Astrocyte of the spinal cord (primary cell): ENCODE results near the gene PHLDA2.

ENCODE experiments used
- DNase-seq: peaks from one replicate; pipeline ENCODE4 v3.0.0; 2011; ENCODE audit warnings: low read depth, low spot score
- H3K4me3 ChIP-seq: 2 replicates; pipeline ENCODE4 v1.5.1; 2011; ENCODE audit warnings: low read depth, mild to moderate bottlenecking, low read length, moderate library complexity
- in situ Hi-C: cut with HindIII; loops from 2 replicates; pipeline ENCODE4 v1.10.0; 2017; ENCODE audit warnings: low sequenced_read_pairs
- TF ChIP-seq, protein P1 (sequence below): IDR thresholded peaks from 2 replicates; pipeline ENCODE4 v1.5.1; 2012; ENCODE audit warnings: low read depth, mild to moderate bottlenecking, low read length, inconsistent platforms

The PHLDA2 gene

DNA sequence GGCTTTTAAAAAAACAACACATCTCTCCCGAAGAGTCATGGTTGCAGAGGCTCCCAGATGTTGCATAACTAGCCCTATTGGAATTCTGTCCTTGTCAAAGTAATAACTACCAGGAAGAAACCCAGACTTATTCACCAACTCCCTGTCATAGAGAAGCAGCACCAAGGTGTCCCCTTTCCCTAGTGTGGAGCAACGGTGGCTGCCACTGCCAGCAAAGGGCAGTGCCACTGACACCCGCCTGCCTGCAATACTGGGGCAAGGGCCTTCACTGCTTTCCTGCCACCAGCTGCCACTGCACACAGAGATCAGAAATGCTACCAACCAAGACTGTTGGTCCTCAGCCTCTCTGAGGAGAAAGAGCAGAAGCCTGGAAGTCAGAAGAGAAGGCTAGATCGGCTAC is 35.6 kb upstream of the PHLDA2 start:
- no peak for DNase-seq
- in situ Hi-C loops, result no loop called here
- TF ChIP-seq, protein P1, sequence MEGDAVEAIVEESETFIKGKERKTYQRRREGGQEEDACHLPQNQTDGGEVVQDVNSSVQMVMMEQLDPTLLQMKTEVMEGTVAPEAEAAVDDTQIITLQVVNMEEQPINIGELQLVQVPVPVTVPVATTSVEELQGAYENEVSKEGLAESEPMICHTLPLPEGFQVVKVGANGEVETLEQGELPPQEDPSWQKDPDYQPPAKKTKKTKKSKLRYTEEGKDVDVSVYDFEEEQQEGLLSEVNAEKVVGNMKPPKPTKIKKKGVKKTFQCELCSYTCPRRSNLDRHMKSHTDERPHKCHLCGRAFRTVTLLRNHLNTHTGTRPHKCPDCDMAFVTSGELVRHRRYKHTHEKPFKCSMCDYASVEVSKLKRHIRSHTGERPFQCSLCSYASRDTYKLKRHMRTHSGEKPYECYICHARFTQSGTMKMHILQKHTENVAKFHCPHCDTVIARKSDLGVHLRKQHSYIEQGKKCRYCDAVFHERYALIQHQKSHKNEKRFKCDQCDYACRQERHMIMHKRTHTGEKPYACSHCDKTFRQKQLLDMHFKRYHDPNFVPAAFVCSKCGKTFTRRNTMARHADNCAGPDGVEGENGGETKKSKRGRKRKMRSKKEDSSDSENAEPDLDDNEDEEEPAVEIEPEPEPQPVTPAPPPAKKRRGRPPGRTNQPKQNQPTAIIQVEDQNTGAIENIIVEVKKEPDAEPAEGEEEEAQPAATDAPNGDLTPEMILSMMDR, result no peak
- H3K4me3 ChIP-seq, result no peak overlapping the region

DNA sequence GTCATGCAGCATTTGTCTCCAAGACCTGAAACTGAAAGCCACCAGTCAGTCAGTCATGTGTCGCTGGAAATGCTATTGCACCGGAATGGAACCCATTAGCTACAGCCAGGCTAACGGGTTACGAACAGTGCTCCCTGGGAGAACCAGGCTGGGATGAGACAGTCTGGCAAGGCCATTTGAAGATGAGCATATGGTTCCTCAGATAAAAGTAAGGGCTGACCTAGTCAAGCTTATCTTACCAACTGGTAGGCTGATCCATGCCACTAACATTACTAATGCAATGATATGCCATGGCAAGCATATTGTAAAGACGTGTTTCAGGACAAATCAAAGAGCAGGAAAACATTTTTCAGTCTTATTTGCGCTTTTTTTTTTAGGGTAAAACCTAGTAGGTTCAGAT is 34.5 kb upstream of the PHLDA2 start:
- in situ Hi-C loops, result no loop called here
- no peak overlapping the region for H3K4me3 ChIP-seq
- TF ChIP-seq, protein P1, result no peak
- no peak for DNase-seq

DNA sequence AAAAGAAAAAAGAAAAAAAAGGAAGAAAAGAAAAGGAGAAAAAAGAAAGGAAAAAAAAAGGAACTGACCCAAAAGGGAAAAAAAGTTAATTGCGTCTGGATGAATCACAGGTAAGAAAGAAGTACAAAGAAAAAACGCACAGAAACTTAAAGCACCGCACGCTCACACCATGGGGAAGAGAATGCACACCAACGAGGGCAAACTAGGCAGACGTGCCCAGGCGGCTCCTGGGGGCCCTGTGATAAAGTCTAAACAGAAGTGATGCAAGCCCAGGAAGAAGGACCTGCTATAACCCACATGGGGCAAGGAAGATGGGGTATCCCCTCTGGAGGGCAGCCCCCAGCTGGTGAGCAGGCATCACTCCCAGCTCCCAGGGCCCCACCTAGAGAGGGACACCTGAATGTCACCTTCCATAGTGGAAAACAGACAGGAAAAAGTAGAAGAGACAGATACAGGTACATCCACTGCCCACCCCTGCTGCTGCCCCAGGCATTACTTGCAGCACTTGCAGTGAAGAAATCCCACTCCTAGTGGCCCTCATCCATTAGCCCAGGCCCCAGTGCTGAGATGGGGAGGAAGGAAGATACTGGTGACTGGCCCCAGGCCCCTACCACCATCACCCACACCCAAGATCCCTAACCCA is 34.0 kb upstream of the PHLDA2 start:
- in situ Hi-C loops, result no loop called here

DNA sequence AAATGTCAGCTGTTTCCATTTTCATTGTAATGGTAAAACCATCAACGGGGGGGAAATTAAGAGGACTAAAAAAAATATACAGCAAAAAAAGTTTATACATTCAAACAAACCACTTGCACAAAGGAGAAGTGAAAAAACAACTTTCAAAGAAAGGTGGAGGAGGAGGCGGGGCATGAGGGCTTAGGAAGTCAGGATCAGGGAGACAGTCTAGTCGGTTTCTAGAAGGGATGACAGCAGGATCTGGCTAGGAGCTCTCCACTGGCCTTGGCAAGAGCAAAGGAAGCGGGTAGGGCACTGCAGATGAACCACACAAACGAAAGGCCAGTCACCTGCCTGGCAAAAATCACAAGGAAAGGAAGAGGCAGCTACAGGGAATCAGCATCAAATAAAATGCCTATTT is 31.9 kb upstream of the PHLDA2 start:
- no peak for DNase-seq
- H3K4me3 ChIP-seq, result no peak overlapping the region
- TF ChIP-seq, protein P1, result no peak
- in situ Hi-C loops, result no loop called here

More for the DNA sequence above, 34.0 kb upstream of the PHLDA2 start:
- no peak overlapping the region for H3K4me3 ChIP-seq
- DNase-seq, result no peak
- TF ChIP-seq, protein P1, result no peak

DNA sequence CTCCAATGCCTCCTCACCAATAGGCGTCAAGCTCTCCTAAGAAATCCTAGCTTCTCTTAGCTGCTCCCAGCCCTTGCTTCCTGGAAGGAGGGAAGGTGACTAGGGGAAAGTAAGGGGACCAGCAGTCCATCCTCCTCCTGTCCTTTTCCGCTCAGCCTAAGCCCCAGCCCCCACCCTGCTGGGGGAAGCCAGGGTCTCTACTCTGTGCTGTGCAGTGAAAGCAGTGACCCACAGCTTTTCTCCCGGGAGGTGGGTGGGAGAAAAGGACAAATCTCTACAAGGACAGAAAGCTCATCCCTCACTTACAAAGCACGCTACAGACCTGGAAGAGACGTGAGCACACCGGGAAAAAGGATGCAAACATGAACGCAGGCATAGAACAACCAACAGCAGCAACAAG is 30.9 kb upstream of the PHLDA2 start:
- in situ Hi-C loops, result no loop called here
- no peak for DNase-seq
- TF ChIP-seq, protein P1, result no peak

DNA sequence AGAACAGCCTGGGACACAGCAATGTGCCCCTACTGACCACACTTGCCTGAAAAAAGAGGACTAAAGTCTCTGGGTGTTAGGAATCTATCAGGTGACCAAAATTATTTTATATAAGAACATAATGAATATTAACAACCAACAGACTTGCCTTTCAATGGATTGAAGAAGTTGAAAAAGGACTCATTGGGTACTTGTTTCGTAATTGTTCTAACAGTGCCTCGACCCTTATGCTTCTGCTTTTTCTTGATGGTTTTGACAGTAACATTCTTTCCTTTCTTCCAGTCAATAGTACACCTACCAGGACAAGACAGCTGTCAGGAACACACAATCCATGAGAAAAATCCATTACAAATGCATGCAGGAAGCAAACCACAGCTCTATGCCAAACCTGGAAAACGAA is 29.0 kb upstream of the PHLDA2 start:
- no peak overlapping the region for H3K4me3 ChIP-seq
- TF ChIP-seq, protein P1, result no peak
- DNase-seq, result no peak
- in situ Hi-C loops, result no loop called here

More for the DNA sequence above, 30.9 kb upstream of the PHLDA2 start:
- no peak overlapping the region for H3K4me3 ChIP-seq
